Measurements from ENCODE around the gene CA12. TPM values are rescaled to one million over a fixed set of nuclear protein-coding genes. Genes with fewer than 3 reads are reported as not detected.
A peak's percentile ranks its signal among the peaks of the same experiment; 100 is the strongest.

Gene CA12
- total and polyA plus RNA-seq, 9 of the 15 experiments (the other 6 are each of a cell fraction or from before 2014, with no cell fraction given) = 0.01 to 0.78 (median 0.15) TPM; not detected in 1

- no peak for TF ChIP-seq SAFB (IDR thresholded peaks at IDR 0.05; ENCODE audit: borderline replicate concordance, low read depth, low read length)
- no peak for TF ChIP-seq RUNX1 (IDR thresholded peaks at IDR 0.05; ENCODE audit: low read depth)
- TF ChIP-seq ETV5 (CRISPR knock-in tag; IDR thresholded peaks at IDR 0.05; ENCODE audit: low read depth) = no peak
- TF ChIP-seq YY1 (IDR thresholded peaks at IDR 0.05; ENCODE audit: borderline replicate concordance in 1 of 3, control insufficient read depth in 1 of 3, extremely low read depth in 1 of 3, insufficient read depth in 3 of 3, insufficient read length in 1 of 3, insufficient replicate concordance in 2 of 3, low read depth in 1 of 3, low read length in 2 of 3) = peak in 1 of 3 experiments; percentile 49
- TF ChIP-seq ZNF143 (CRISPR knock-in tag; IDR thresholded peaks at IDR 0.05) = no peak
- no peak for TF ChIP-seq ZNF274 (IDR thresholded peaks at IDR 0.05; ENCODE audit: borderline replicate concordance, low read depth, low read length)
- no peak for TF ChIP-seq ARID3A (IDR thresholded peaks at IDR 0.05; ENCODE audit: borderline replicate concordance, low read depth, low read length)
- TF ChIP-seq MEF2A (IDR thresholded peaks at IDR 0.05; ENCODE audit: control insufficient read depth, low read depth, low read length) = no peak
- no peak for TF ChIP-seq NELFE (IDR thresholded peaks at IDR 0.05; ENCODE audit: insufficient read depth, insufficient read length)
- TF ChIP-seq NR2F6 (CRISPR knock-in tag; IDR thresholded peaks at IDR 0.05) = no peak
- TF ChIP-seq HDAC2 (IDR thresholded peaks at IDR 0.05) = no peak
- TF ChIP-seq, protein P1, sequence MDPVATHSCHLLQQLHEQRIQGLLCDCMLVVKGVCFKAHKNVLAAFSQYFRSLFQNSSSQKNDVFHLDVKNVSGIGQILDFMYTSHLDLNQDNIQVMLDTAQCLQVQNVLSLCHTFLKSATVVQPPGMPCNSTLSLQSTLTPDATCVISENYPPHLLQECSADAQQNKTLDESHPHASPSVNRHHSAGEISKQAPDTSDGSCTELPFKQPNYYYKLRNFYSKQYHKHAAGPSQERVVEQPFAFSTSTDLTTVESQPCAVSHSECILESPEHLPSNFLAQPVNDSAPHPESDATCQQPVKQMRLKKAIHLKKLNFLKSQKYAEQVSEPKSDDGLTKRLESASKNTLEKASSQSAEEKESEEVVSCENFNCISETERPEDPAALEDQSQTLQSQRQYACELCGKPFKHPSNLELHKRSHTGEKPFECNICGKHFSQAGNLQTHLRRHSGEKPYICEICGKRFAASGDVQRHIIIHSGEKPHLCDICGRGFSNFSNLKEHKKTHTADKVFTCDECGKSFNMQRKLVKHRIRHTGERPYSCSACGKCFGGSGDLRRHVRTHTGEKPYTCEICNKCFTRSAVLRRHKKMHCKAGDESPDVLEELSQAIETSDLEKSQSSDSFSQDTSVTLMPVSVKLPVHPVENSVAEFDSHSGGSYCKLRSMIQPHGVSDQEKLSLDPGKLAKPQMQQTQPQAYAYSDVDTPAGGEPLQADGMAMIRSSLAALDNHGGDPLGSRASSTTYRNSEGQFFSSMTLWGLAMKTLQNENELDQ (CRISPR knock-in tag; IDR thresholded peaks at IDR 0.05; ENCODE audit: borderline replicate concordance) = no peak
- no peak for TF ChIP-seq ZNF518B (CRISPR knock-in tag; IDR thresholded peaks at IDR 0.05)
- no peak for TF ChIP-seq CLOCK (CRISPR knock-in tag; IDR thresholded peaks at IDR 0.05; ENCODE audit: borderline replicate concordance)
- no peak for TF ChIP-seq TBP (optimal IDR thresholded peaks at IDR 0.05; ENCODE audit: low read depth, low read length)
- no peak for TF ChIP-seq SNIP1 (IDR thresholded peaks at IDR 0.05; ENCODE audit: low read depth)
- TF ChIP-seq ZNF24 (IDR thresholded peaks at IDR 0.05) = no peak
Measured at GRCh38 chr15:63322541-63322940, 59.1 kb downstream of the CA12 start (continued).
